Stimulated activated memory B cell treated with anti-CD40 and anti-IgM and Interleukin-4, amounts not matched to agents 10 μg/mL and 1 μg/mL and 100 μg/mL, for 72 hours (primary cell): ENCODE results near the gene SKAP2.

Experiments
- ATAC-seq: fragments of 150-1000 bp; cut with Tn5 transposase; 2 replicates; pipeline ENCODE4 v1.10.0; 2021
- H3K27ac Mint-ChIP-seq: one replicate; pipeline ENCODE4 v1.8.0; 2022; ENCODE audit warnings: mild to moderate bottlenecking, mixed read lengths
- H3K27me3 Mint-ChIP-seq: one replicate; pipeline ENCODE4 v1.8.0; 2022; ENCODE audit warnings: mixed read lengths
- H3K36me3 Mint-ChIP-seq: one replicate; pipeline ENCODE4 v1.8.0; 2022; ENCODE audit warnings: mixed read lengths
- H3K4me1 Mint-ChIP-seq: one replicate; pipeline ENCODE4 v1.8.0; 2022; ENCODE audit warnings: mixed read lengths
- H3K4me3 Mint-ChIP-seq: one replicate; pipeline ENCODE4 v1.8.0; 2022; ENCODE audit warnings: mild to moderate bottlenecking, moderate library complexity, mixed read lengths
- H3K9me3 Mint-ChIP-seq: one replicate; pipeline ENCODE4 v1.8.0; 2022; ENCODE audit warnings: mixed read lengths

SKAP2 gene

DNA sequence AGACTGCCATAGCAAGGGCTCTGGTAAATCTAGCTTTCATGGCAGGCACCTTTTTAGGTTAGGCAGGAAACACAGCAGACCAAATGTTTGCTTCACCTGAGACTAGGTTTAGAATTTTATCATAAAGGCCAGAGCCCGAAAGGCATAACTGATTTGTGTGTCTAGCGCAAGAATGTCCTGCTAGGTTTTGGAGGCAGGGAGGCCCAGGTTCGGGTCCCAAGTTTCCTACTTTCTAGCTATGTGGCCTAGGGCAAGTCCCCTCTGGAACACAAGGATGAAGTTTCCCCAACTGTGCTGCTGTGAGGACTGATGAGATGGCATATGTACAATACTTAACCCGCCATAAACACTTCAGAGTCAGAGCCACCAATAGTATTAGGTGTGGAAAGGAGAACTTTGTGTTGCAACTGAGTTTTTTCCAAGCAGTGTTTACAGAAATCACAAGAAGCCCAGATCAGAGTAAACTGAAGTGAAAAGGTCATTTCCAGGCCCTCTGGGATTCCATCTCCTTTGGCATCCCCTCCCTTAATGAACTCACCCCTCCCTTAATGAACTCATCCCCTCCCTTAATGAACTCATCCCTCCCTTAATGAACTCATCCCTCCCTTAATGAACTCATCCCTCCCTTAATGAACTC, 244.9 kb downstream of the SKAP2 start:
- peaks cover 2% of the 10 kb centered on the region for H3K9me3 Mint-ChIP-seq
- no peak overlapping the region for H3K27ac Mint-ChIP-seq
- H3K36me3 Mint-ChIP-seq: peaks cover 33% of the 10 kb centered on the region
- H3K4me1 Mint-ChIP-seq: no peaks in the 10 kb centered on the region
- ATAC-seq: no peak
- no peaks in the 10 kb centered on the region for H3K27me3 Mint-ChIP-seq
- no peak overlapping the region for H3K4me3 Mint-ChIP-seq

GRCh38 chr7:26618898-26619297, 245.5 kb downstream of the SKAP2 start:
- H3K4me1 Mint-ChIP-seq: no peaks in the 10 kb centered on the region
- peaks cover 2% of the 10 kb centered on the region for H3K9me3 Mint-ChIP-seq
- no peak for ATAC-seq
- peaks cover 37% of the 10 kb centered on the region for H3K36me3 Mint-ChIP-seq
- no peaks in the 10 kb centered on the region for H3K27me3 Mint-ChIP-seq
- no peak overlapping the region for H3K4me3 Mint-ChIP-seq
- no peak overlapping the region for H3K27ac Mint-ChIP-seq

DNA sequence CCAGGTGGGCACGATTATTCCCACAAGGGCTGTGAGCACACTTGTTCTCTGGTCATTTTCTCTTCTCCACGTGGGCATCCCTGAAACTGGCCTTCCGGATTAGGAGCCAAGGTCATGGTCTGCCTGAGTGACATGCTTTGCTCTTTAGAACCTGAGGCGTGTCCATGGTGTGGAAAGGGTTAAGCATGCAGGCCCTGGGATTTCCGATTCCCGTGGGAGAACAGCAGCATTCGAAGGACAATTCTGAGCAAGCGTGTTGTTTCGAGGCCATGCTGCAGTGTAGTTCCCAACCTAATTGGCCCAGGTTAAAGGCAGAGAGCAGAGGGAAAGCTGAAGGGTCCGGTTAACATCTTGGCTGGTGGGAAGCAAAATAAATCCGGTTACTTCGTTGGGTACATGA, 245.9 kb downstream of the SKAP2 start:
- Mint-ChIP-seq H3K27ac (no peak overlapping the region), H3K4me1 (no peaks in the 10 kb centered on the region)

More for the DNA sequence above, 245.9 kb downstream of the SKAP2 start:
- H3K4me3 Mint-ChIP-seq: no peak overlapping the region
- no peaks in the 10 kb centered on the region for H3K27me3 Mint-ChIP-seq
- no peak for ATAC-seq
- peaks cover 2% of the 10 kb centered on the region for H3K9me3 Mint-ChIP-seq
- peaks cover 41% of the 10 kb centered on the region for H3K36me3 Mint-ChIP-seq
